GM13976 (cell line): ENCODE data around the gene SMIM41.

Experiments used
- DNase-seq: peaks from one replicate; pipeline ENCODE4 v3.0.0; 2012; ENCODE audit warnings: low spot score
- CTCF ChIP-seq: IDR thresholded peaks from 2 replicates; pipeline ENCODE4 v1.5.1; 2012; ENCODE audit warnings: borderline replicate concordance, mild to moderate bottlenecking; ENCODE audit not compliant: insufficient read depth; ENCODE audit errors: extremely low read depth, missing control alignments, control extremely low read depth
- in situ Hi-C: fragments of 300-500 bp; cut with MboI; formaldehyde crosslinking; loops from one replicate; pipeline ENCODE4 v1.12.0; 2022; ENCODE audit warnings: low sequenced_read_pairs, mixed read lengths, inconsistent platforms; ENCODE audit not compliant: unreplicated experiment

SMIM41 gene

GRCh38 chr12:52073531-52074381 lies 5.7 kb upstream of the SMIM41 start:
- no peak for TF ChIP-seq CTCF
- no peak for DNase-seq
- in situ Hi-C loops = no loop called here

- TF ChIP-seq CTCF = no peak
Measured at GRCh38 chr12:52074971-52075724, 4.4 kb upstream of the SMIM41 start.

GRCh38 chr12:52076811-52077210 lies 2.7 kb upstream of the SMIM41 start:
- no peak for DNase-seq
- in situ Hi-C loops = no loop called here

More at GRCh38 chr12:52074971-52075724, 4.4 kb upstream of the SMIM41 start:
- in situ Hi-C loops = no loop called here
- DNase-seq = no peak

GRCh38 chr12:52078276-52078675 lies 1.2 kb upstream of the SMIM41 start:
- TF ChIP-seq CTCF = no peak
- in situ Hi-C loops = no loop called here
- DNase-seq = no peak

More at GRCh38 chr12:52076811-52077210, 2.7 kb upstream of the SMIM41 start:
- no peak for TF ChIP-seq CTCF

- DNase-seq = no peak
- no peak for TF ChIP-seq CTCF
- in situ Hi-C loops = no loop called here
Measured at GRCh38 chr12:52080403-52081251, 1.1 kb downstream of the SMIM41 start.

- DNase-seq = peak; percentile 67
Measured at GRCh38 chr12:52081263-52081733, 1.8 kb downstream of the SMIM41 start.

More at GRCh38 chr12:52081263-52081733, 1.8 kb downstream of the SMIM41 start:
- no peak for TF ChIP-seq CTCF
- in situ Hi-C loops = no loop called here
